Measurements from ENCODE around the gene RTL10. TPM values are rescaled to one million over a fixed set of nuclear protein-coding genes. Genes with fewer than 3 reads are reported as not detected.

Gene RTL10
- total and polyA plus RNA-seq, 10 of the 15 experiments (the other 5 are each of a cell fraction or from before 2014, with no cell fraction given), result 5.3 to 18.1 (median 10.3) TPM

- TF ChIP-seq, protein P1, sequence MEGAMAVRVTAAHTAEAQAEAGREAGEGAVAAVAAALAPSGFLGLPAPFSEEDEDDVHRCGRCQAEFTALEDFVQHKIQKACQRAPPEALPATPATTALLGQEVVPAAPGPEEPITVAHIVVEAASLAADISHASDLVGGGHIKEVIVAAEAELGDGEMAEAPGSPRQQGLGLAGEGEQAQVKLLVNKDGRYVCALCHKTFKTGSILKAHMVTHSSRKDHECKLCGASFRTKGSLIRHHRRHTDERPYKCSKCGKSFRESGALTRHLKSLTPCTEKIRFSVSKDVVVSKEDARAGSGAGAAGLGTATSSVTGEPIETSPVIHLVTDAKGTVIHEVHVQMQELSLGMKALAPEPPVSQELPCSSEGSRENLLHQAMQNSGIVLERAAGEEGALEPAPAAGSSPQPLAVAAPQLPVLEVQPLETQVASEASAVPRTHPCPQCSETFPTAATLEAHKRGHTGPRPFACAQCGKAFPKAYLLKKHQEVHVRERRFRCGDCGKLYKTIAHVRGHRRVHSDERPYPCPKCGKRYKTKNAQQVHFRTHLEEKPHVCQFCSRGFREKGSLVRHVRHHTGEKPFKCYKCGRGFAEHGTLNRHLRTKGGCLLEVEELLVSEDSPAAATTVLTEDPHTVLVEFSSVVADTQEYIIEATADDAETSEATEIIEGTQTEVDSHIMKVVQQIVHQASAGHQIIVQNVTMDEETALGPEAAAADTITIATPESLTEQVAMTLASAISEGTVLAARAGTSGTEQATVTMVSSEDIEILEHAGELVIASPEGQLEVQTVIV (IDR thresholded peaks at IDR 0.05; ENCODE audit: borderline replicate concordance, partially characterized antibody), result no peak
- TF ChIP-seq TARDBP (IDR thresholded peaks at IDR 0.05; ENCODE audit: borderline replicate concordance) (no peak), SIN3A (IDR thresholded peaks at IDR 0.05; ENCODE audit: low read depth, low read length) (no peak), POLR2AphosphoS5 (IDR thresholded peaks at IDR 0.05; ENCODE audit: low read length) (no peak), POLR2A (IDR thresholded peaks at IDR 0.05; ENCODE audit: low read depth, low read length) (no peak), SMAD1 (IDR thresholded peaks at IDR 0.05; ENCODE audit: low read depth, partially characterized antibody) (no peak), EP300 (IDR thresholded peaks at IDR 0.05; ENCODE audit: borderline replicate concordance in 1 of 2, control insufficient read depth in 1 of 2, low read depth in 2 of 2, low read length in 2 of 2) (no peak), ZNF384 (IDR thresholded peaks at IDR 0.05; ENCODE audit: borderline replicate concordance, low read depth, low read length) (no peak), MEF2A (IDR thresholded peaks at IDR 0.05; ENCODE audit: insufficient read depth, low read depth, low read length) (no peak), HDAC6 (IDR thresholded peaks at IDR 0.05; ENCODE audit: unreplicated experiment) (no peak), NFYA (IDR thresholded peaks at IDR 0.05; ENCODE audit: borderline replicate concordance, low read depth, low read length) (no peak), MXI1 (IDR thresholded peaks at IDR 0.05; ENCODE audit: low read depth, low read length) (no peak)
These were observed 16.8 kb downstream of the RTL10 start (continued) for GRCh38 chr22:19837915-19838314.

DNA sequence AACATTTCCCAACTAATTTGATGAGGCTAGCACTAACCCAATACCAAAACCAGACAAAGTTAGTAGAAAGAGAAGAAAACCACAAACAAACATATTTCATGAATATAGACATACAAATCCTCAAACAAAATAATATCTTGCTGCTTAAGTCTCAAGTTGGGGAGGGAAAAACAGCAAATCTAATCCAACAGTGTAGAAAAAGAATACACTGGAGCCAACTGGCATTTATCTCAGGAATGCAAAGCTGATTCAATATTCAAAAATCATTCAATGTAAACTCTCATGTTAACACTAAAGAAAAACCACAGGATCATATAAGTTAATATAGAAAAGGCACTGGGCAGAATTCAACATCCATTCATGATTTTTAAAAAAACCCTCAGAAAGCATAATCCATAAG lies 18.2 kb downstream of the RTL10 start:
- Histone ChIP-seq H3K36me3 (ENCODE audit: control insufficient read depth in 2 of 2, insufficient read depth in 2 of 2, low read length in 1 of 2) (no peaks in the 10 kb centered on the region), H3K4me3 (no peak overlapping the region), H4K20me1 (ENCODE audit: control insufficient read depth, insufficient read depth) (no peaks in the 10 kb centered on the region), H3K27ac (ENCODE audit: control insufficient read depth, insufficient read depth) (no peak overlapping the region), H3K9me3 (replicated peaks; ENCODE audit: control insufficient read depth, insufficient read depth, low read length) (no peaks in the 10 kb centered on the region), H2AFZ (ENCODE audit: control insufficient read depth, low read depth, low read length) (no peak overlapping the region), H3K4me2 (ENCODE audit: control insufficient read depth, insufficient read depth) (no peak overlapping the region), H3K79me2 (ENCODE audit: control insufficient read depth, insufficient read depth, low read length) (no peaks in the 10 kb centered on the region), H3K27me3 (replicated peaks in 1 of 2; ENCODE audit: control insufficient read depth in 2 of 2, insufficient read depth in 2 of 2, low read length in 1 of 2) (no peaks in the 10 kb centered on the region), H3K4me1 (ENCODE audit: control insufficient read depth, insufficient read depth, low read length) (peaks cover 6% of the 10 kb centered on the region), H3K9ac (ENCODE audit: control insufficient read depth, insufficient read depth, low read length) (no peak overlapping the region)
- intact Hi-C loops (cut with micrococcal nuclease; ENCODE audit: unreplicated experiment), result no loop called here
- no TSS peak for BruUV-seq (replicated peaks)
- no peak for FAIRE-seq
- ChIA-PET RAD21 (ENCODE audit: unreplicated experiment) (no interaction called here), POLR2A (no interaction called here), SMC1A (ENCODE audit: uncharacterized antibody, unreplicated experiment) (interaction anchor here (0.9 kb wide), 1 partner anchor 19 kb away, joined by 3 read pairs; no protein-coding TSS in a partner anchor), CTCF (interaction anchor here (1.5 kb wide), 1 partner anchor 80 kb away, joined by 6 read pairs; no protein-coding TSS in a partner anchor)
- in situ Hi-C loops (cut with MboI), result no loop called here
- ATAC-seq, result no peak
- DNase-seq (ENCODE audit: low read depth, low spot score), result no peak
- TF ChIP-seq HDAC6 (IDR thresholded peaks at IDR 0.05; ENCODE audit: unreplicated experiment) (no peak), BMI1 (IDR thresholded peaks at IDR 0.05; ENCODE audit: borderline replicate concordance) (no peak), TBL1XR1 (IDR thresholded peaks at IDR 0.05; ENCODE audit: low read depth, low read length) (no peak), IKZF1 (conservative IDR thresholded peaks at IDR 0.05) (no peak), HDAC2 (IDR thresholded peaks at IDR 0.05) (no peak), SMARCA5 (IDR thresholded peaks at IDR 0.05) (no peak), CREM (IDR thresholded peaks at IDR 0.05; ENCODE audit: low read depth) (no peak), MLLT1 (IDR thresholded peaks at IDR 0.05) (no peak), KDM1A (IDR thresholded peaks at IDR 0.05; ENCODE audit: borderline replicate concordance) (no peak), ZNF622 (IDR thresholded peaks at IDR 0.05) (no peak), MTA2 (IDR thresholded peaks at IDR 0.05; ENCODE audit: low read depth) (no peak)
